Measurements from ENCODE around the gene SPATA46. TPM values are rescaled to one million over a fixed set of nuclear protein-coding genes. Genes with fewer than 3 reads are reported as not detected.

Gene SPATA46
- total and polyA plus RNA-seq, 2 of the 8 experiments (the other 6 are each of a cell fraction or from before 2014, with no cell fraction given): not detected

DNA sequence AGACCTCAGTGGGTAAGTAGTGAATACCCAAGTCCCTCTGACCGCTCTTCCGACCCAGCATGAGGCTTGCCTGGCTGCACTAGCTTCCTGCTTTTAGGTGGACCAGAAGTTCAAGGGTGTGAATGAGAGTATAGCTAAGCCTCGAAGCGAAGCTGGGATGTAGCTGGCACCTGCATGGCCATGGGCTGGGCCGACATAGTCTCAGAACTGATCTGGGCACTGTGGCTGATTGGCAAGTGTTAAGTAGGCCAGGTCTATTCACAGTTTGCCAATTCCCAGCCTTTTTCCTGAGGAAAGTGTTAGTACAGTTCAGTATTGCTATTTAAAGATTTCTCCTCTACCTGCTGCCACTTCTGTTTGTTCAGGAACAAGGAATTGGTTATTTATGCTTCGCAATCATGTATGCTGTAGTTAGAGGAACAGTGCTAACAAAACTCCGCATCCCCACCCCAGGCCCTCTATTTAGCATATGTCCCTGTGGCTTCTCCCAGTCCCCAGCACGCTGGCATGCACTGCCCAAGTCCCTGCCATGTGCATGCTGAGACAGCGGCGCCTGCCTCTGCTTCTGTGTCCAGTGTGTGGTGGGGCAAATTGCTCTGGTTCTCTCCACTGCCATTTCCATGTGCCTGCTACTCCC, 16.3 kb downstream of the SPATA46 start (continued):
- TF ChIP-seq KDM4A (IDR thresholded peaks at IDR 0.05; ENCODE audit: low read depth, low read length, severe bottlenecking) (no peak), TAF7 (optimal IDR thresholded peaks at IDR 0.05; ENCODE audit: borderline replicate concordance, low read depth, low read length) (no peak), CBX5 (IDR thresholded peaks at IDR 0.05; ENCODE audit: low read depth, low read length) (no peak), EP300 (IDR thresholded peaks at IDR 0.05; ENCODE audit: borderline replicate concordance in 1 of 2, low read depth in 2 of 2, low read length in 2 of 2) (no peak), CHD1 (IDR thresholded peaks at IDR 0.05; ENCODE audit: low read depth, low read length) (no peak), HDAC2 (IDR thresholded peaks at IDR 0.05; ENCODE audit: borderline replicate concordance in 1 of 2, low read depth in 2 of 2, low read length in 2 of 2) (no peak), GABPA (IDR thresholded peaks at IDR 0.05; ENCODE audit: borderline replicate concordance, insufficient read depth, low read length) (no peak), FOSL1 (IDR thresholded peaks at IDR 0.05; ENCODE audit: insufficient read depth, low read depth, low read length) (no peak)
